Glutamatergic neuron (in vitro differentiated cells): ENCODE results near the gene EN1. TPM values are rescaled to one million over a fixed set of nuclear protein-coding genes. Genes with fewer than 3 reads are reported as not detected.

Experiments
- DNase-seq: peaks from one replicate; pipeline ENCODE4 v3.0.0; 2022
- H3K27ac Mint-ChIP-seq: one replicate; pipeline ENCODE4 v1.8.0; 2020; ENCODE audit warnings: mild to moderate bottlenecking, mixed read lengths, inconsistent platforms; ENCODE audit not compliant: unreplicated experiment
- H3K27me3 Mint-ChIP-seq: one replicate; pipeline ENCODE4 v1.8.0; 2020; ENCODE audit warnings: mild to moderate bottlenecking, moderate library complexity, mixed read lengths, inconsistent platforms; ENCODE audit not compliant: unreplicated experiment
- H3K36me3 Mint-ChIP-seq: one replicate; pipeline ENCODE4 v1.8.0; 2020; ENCODE audit warnings: mild to moderate bottlenecking, mixed read lengths, inconsistent platforms; ENCODE audit not compliant: unreplicated experiment
- H3K4me1 Mint-ChIP-seq: one replicate; pipeline ENCODE4 v1.8.0; 2020; ENCODE audit warnings: mild to moderate bottlenecking, low read depth, mixed read lengths, inconsistent platforms; ENCODE audit not compliant: unreplicated experiment
- H3K4me3 Mint-ChIP-seq: one replicate; pipeline ENCODE4 v1.8.0; 2020; ENCODE audit warnings: mild to moderate bottlenecking, mixed read lengths, inconsistent platforms; ENCODE audit not compliant: unreplicated experiment
- H3K9me3 Mint-ChIP-seq: one replicate; pipeline ENCODE4 v1.8.0; 2020; ENCODE audit warnings: mild to moderate bottlenecking, moderate library complexity, mixed read lengths, inconsistent platforms; ENCODE audit not compliant: unreplicated experiment
- CTCF ChIP-seq: fragments of 200-600 bp; sonication (generic); IDR thresholded peaks from one replicate; pipeline ENCODE4 v1.5.0; 2021; ENCODE audit not compliant: partially characterized antibody, unreplicated experiment
- total RNA-seq: library from RNA; stranded (reverse); fragmentation: NEBNext Ultra II Directional; extraction: Animal tissue kit (Norgen Biotek cat#: 25700); gene quantifications from one replicate; pipeline ENCODE4 v1.2.1, GENCODE V29; 2021; ENCODE audit not compliant: unreplicated experiment

EN1 gene
- total RNA-seq, 1 donor from 2014 or later = 0.39 TPM

- peaks cover 2% of the 10 kb centered on the region for H3K4me1 Mint-ChIP-seq
- no peak overlapping the region for H3K27ac Mint-ChIP-seq
- no peaks in the 10 kb centered on the region for H3K9me3 Mint-ChIP-seq
- H3K4me3 Mint-ChIP-seq = no peak overlapping the region
- no peak for DNase-seq
- peaks cover 2% of the 10 kb centered on the region for H3K27me3 Mint-ChIP-seq
- no peak for TF ChIP-seq CTCF
- H3K36me3 Mint-ChIP-seq = no peaks in the 10 kb centered on the region
Measured at GRCh38 chr2:118803012-118803411, 44.4 kb downstream of the EN1 start.

GRCh38 chr2:118801151-118801550 lies 46.3 kb downstream of the EN1 start:
- Mint-ChIP-seq H3K4me3 (no peak overlapping the region), H3K36me3 (no peaks in the 10 kb centered on the region), H3K27me3 (peaks cover 2% of the 10 kb centered on the region), H3K27ac (no peak overlapping the region), H3K4me1 (no peaks in the 10 kb centered on the region), H3K9me3 (no peaks in the 10 kb centered on the region)
- no peak for DNase-seq
- TF ChIP-seq CTCF = no peak

GRCh38 chr2:118800736-118801135 lies 46.7 kb downstream of the EN1 start:
- H3K36me3 Mint-ChIP-seq = no peaks in the 10 kb centered on the region
- H3K9me3 Mint-ChIP-seq = no peaks in the 10 kb centered on the region
- peaks cover 2% of the 10 kb centered on the region for H3K27me3 Mint-ChIP-seq
- TF ChIP-seq CTCF = no peak
- H3K27ac Mint-ChIP-seq = no peak overlapping the region
- no peak overlapping the region for H3K4me3 Mint-ChIP-seq
- H3K4me1 Mint-ChIP-seq = no peaks in the 10 kb centered on the region
- DNase-seq = no peak

- no peak overlapping the region for H3K4me3 Mint-ChIP-seq
- no peak for TF ChIP-seq CTCF
- H3K27ac Mint-ChIP-seq = no peak overlapping the region
- H3K9me3 Mint-ChIP-seq = no peaks in the 10 kb centered on the region
- no peak for DNase-seq
- no peaks in the 10 kb centered on the region for H3K4me1 Mint-ChIP-seq
- no peaks in the 10 kb centered on the region for H3K36me3 Mint-ChIP-seq
- no peaks in the 10 kb centered on the region for H3K27me3 Mint-ChIP-seq
Measured at GRCh38 chr2:118794546-118794945, 52.9 kb downstream of the EN1 start.

Other genes starting within 250 kb of the EN1 start
- gene MARCO, start 94.5 kb upstream of the EN1 start, total RNA-seq = not detected